Activated CD4-positive, CD25-positive, alpha-beta regulatory T cell (primary cell): ENCODE data around the gene FAM83F.

Experiments
- DNase-seq, 4 experiments: peaks; one replicate each; lab custom pipeline; 2025; lab: John Stamatoyannopoulos, UW

The FAM83F gene

DNA sequence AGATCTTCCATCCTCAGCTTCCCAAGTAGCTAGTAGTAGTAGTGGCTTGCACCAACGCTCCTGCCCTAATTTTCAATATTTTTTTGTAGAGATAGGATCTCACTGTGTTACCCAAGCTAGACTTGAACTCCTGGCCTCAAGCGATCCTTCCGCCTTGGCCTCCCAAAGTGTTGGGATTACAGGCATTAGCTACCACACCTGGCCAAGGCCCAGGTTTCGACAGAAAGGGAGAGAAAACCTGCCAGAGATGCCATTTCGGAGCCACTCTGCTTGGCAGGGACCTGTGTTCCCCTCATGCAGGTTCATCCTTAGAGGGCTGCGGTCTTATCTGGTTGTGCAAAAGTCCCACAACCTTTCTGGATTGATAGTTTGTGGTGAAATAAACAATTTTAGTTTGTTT is 41.4 kb downstream of the FAM83F start:
- no peak for DNase-seq

DNA sequence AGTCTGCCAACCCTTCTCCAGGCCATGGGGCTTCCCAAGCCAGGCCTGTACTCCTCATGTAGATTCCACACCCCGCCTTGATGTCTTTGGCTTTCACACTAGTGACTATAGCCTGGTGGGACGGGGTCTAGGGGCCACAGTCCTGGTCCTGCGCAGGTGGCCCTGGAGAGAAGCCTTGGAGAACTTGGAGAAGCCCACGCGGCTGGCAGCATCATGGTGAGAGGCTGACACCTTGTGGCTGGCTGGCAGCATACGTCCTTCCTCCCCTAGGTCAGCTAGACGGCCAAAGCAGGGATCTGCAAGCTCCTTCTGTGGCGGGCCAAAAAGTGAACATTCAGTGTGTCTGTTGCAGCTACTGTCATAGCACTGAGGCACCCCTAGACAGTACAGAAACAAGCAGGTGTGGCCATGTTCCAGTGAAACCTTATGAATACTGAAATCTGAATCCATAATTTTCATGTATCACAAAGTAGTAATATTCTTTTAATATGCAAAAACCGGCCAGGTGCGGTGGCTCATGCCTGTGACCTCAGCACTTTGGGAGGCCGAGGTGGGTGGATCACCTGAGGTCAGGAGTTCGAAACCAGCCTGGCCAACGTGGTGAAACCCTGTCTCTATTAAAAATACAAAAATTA is 42.0 kb downstream of the FAM83F start:
- peak in 1 of 4 experiments; percentile 25 for DNase-seq

DNA sequence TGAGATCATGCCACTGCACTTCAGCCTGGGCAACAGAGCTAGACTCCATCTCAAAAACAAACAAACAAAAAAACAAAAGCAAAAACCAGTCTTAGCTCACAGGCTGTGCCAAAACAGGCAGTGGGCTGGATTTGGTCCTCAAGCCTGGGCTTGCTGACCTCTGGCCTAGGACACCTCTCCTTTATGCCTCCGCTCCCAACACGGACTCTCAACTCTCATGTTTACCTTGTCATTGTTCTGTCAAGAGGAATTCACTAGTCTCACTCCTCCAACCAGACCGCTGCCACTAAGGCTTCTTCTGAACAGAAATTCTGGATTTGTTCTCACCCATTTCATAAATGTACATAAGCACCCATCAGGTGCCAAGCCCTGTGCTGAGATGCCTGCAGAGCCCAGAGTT is 42.6 kb downstream of the FAM83F start:
- DNase-seq = no peak

DNA sequence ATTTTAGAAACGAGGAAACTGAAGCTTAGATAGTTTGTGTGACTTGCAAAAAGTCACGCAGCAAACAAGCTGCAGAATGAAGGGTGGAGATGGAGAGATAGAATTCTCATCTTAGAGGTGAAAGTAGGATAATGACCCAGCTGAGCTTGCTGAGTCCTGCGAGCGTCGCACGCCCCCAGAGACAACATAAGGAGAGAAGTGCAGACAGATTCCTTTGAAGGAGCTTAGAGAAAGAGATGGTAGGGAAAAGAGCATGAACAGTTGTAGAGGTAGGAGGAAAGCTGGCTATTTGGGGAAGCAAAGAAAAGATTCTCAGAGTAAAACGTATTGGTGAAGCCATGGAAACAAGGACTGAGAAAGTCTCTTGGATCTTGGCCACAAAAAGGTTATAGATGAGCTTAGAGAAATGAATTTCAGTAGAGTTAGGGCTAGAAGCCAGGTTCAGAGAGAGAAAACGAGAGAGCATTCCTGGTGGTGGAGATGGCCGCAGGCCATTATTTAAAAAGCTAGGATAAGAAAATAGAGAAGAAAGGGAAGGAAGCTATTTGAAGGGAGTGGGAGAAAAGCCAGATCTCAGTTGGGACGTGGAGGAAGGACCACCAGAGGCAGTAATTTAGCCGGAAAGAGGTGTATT is 44.8 kb downstream of the FAM83F start:
- DNase-seq = no peak

DNA sequence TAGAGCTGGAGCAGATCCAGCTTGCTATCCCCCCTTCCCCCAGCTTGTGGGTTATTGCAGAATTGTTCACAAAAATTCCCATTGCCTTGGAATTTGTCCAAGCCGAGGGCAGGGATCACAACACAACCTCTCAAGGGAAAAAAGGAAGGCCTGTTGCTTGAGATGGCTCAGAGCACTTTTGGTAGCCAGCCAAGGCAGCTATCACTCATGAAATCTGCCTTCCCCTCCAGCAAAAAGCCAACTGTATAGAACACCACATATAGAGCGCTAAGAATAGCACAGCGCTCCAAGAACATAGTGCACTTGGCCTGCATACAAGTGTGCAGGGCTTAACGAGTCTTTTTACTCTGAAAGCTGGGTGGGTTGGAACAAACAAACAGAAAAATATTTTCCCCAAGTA is 46.2 kb downstream of the FAM83F start:
- no peak for DNase-seq

DNA sequence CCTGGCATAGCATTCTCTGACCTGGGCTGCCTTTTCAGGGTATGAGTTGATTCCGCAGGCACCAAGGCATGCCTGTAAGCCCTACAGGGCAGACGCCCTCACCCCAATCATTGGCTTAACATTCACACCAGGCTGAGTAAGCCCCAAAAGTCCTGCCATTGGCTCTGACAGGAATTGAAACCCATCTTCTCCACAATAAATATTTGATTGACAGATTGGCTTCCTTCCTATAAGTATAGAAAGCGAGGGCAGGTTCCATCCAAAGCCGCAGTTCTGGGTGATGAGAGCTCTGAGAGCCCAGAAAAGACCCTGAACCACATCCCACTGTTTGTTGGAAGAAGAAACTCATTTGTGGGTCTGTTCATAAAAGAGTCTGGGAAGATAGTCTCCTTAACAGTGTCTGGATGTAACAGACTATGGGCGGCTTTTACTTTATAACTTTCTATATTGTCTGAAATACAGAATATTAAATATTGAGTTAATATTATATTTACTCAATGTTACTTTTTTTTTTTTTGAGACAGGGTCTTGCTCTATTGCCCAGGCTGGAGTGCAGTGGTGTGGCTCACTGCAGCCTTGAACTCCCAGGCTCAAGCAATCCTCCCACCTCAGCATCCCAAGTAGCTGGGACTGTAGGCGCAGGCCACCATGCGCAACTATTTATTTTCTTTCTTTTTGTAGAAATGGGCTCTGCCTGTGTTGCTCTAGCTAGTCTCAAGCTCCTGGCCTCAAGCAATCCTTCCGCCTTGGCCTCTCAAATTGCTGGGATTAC is 46.8 kb downstream of the FAM83F start:
- no peak for DNase-seq

DNA sequence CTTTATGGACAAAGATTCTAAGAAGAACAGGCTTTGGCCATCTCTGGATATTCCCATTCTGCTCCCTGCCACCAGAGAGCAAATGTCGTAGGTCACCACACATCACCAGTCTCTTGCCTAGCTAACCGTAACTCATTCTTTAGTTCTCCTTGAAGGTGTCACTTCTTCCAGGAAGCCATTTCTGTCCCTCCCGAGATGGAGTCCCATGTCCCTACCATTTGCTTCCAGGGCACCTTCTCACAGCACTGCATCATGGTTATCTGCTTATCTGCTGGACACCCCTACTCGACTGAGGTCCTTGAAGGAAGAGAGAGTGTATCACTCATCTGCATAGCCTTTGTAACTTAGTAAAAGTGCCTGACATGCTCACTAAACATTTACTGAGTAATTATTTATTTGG is 47.6 kb downstream of the FAM83F start:
- no peak for DNase-seq

DNA sequence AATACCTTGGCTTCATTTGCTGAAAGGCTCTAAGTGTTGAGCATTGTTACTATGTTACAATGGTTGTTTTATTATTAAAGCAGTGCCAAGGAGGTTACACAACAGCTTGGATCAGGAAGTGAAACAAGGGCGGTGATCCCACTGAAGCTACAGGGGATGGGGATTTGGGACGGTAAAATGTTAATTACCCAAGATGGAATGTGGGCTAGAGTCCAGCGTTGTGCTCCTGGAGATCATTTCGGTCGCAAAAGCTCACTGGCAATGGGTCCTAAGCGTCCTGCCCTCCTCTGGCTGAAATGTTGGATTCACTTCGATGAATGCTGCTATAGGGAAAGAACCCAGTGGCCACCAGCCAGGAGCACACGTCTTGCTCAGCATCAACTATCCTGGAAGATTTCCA is 48.3 kb downstream of the FAM83F start:
- DNase-seq = no peak

DNA sequence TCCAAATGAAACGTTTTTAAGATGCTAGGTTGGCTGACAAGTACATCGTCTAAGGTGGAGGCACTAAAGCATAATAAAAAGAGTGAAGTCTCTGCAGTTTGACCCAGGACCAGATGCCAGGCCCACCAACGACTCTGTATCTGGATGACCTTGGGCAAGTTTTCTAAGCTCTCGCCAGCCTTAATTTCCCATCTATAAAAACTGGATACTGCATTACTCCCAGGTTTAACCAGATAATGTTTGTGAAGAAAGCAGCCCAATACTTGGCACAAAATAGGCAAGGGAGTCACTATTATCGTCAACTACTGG is 49.0 kb downstream of the FAM83F start:
- DNase-seq = no peak

DNA sequence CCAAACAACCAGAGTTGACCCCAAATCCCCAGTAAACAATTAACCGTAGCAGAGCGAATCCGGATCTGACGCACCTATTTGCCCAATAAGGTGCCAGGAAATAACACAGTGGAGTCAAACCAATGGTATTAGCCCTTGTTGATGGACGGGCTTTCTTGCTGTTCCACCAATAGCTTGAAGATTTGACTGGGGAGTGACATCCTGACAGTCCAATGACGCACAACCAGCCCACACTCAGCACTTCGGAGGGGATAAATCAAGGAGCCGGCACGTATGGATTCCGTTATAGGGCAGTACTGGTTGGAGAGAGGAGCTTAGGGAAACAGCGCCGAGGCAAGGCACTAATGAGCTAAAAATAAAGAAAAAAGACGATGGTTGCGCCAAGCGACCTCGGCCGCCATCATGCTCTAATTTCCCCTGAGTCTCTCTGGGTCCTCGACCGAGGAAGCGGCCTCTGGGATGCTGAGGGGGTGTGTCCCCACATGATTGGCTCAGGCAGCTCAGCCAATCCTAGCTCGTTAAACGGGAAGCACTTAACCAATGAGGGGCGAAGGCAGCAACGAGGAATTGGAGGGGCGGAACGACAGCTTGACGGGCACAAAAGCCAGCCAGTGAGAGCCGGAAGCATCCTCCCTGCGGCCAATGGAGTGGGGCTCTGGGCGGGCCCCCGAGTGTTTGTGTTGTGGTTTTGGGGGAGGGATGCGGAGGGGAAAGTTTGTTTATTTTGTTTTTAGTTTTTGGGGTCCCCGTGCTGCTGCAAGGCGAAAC is 49.5 kb downstream of the FAM83F start:
- DNase-seq = peak; percentile 92 to 96 (median 93)

DNA sequence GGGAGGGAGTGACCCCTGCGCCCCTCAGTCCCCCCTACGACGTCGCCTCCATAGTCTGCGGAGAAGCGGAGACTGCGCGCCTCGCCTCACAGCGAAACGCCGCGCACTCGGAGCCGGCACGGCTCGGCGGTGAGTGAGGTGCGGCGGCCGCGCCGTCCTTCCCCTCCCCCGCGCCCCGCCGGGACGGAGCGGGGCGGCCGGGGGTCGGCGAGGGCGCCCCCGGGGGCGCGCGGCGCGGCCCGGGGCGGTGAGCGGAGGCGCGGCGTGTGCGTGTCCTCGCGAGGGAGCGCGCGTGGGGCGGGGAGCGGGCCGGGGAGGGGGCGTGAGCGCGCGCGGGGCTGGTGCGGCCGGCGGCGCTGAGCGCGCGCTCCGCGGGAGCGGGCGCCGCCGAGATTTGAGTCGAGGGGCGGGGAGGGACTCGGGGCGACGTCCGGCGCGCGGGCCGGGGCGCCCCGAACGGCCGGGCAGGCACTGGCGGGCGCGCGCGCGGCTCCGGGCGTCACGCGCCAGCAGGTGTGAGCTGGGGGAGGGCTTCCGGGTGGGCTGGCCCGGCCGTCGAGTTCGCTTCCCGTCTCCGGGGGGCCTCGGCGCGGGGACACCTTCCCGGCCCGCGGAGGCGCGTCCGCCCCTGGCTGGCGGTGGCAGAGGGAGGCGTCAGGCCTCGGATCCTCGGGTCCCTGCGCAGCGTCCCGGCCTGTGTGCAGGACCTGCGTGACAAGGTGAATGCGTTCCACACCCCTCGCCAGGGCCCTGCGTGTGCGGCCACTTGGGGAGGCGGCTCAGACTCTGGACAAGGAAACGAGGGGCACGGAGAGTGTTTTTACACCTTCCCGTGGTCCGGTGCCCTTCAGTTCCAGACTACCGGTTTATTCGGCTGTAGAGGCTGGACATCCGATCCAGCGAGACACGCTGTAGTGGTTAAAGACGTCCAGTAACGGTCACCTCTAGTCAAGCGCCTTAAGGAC is 50.4 kb downstream of the FAM83F start:
- DNase-seq = peak; percentile 45 to 71 (median 61)

DNA sequence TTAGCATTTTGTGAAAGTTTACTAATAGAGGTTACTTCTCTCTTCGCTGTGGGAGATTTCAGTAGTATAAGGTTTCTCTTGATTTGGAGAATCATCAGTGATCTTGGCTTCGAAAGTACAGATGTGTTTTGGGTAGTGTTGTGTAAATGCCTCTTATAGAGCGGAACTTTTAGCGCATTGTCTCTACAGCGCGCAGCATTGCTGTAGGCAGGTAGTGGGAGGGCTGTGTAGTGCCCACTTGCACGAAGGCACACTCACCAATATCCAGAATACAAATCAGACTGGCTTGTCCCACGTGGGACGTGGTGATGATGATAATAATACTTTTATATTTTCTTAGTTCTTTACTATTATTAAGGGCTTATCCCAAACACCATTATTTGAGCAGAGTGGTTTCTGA is 51.4 kb downstream of the FAM83F start:
- DNase-seq = no peak

DNA sequence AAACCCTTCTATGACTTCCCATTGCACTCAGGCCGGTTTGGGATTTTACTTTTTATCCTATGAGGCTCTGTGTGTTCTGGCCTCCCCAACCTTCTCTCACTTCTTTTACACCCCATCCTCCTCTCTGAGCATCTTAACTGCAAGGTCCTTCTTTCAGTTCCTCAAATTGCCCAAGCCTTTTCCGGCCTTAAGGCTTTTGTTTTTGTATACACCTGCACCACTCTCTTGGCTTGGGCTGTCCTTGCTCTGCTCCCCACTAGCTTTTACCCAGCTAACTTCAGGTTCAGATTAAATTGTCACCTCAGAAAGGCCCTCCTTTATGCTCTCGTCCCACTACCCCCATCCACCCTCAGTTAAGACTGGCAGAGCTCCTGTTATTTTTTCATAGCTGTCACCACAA is 55.5 kb downstream of the FAM83F start:
- DNase-seq = no peak

DNA sequence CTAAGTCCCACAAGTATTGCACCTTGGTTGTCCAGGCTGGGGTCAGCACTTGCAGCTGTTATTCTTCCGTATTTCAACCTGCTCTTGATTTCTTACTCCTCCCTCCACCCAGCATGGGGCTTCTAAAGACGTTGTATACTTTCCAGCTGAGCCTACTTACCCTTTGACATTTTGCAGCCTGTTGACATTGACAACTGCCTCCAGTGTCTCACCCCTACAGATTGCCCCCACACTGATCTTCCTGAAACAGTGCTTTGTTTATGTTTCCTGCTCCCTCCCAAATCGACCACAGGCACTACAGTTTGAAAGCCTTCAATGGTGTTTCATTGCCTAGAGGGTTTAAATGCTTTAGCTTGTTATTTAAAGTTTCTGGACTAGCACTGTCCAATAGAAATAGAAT is 56.6 kb downstream of the FAM83F start:
- no peak for DNase-seq

DNA sequence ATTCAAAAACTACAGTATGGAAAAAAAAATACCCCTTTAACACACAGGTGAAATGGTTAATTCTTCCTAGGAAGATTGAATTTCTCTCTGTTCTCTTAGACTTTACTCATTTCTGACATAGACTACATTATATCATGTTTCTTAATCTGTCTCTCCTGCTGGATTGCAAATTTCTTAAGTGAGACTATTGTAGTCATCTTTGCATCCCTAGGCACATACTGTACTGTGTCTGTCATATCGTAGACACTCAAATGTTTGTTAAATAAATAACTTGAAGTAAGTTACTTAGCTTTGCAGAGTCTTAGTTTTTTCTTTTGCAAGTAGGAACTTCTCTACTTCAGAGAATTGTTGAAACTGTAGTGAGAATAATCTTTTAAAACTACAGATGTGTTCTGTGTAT is 58.7 kb downstream of the FAM83F start:
- DNase-seq = no peak

DNA sequence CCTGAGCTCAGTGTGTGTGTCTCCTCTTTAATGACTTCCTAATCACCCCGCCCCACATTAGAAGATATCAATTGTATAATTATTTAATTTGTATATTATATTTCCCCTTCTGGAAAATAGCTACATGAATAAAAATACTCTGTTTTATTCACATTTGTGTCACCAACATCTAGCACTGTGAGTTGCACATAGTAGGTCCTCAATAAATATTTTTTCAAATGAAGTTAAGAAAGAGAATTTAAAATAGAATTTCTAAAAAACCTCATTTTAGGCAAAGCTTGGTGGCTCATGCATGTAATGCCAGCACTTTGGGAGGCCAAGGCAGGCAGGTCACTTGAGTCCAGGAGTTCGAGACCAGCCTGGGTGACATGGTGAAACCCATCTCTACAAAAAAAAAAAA is 59.7 kb downstream of the FAM83F start:
- no peak for DNase-seq

DNA sequence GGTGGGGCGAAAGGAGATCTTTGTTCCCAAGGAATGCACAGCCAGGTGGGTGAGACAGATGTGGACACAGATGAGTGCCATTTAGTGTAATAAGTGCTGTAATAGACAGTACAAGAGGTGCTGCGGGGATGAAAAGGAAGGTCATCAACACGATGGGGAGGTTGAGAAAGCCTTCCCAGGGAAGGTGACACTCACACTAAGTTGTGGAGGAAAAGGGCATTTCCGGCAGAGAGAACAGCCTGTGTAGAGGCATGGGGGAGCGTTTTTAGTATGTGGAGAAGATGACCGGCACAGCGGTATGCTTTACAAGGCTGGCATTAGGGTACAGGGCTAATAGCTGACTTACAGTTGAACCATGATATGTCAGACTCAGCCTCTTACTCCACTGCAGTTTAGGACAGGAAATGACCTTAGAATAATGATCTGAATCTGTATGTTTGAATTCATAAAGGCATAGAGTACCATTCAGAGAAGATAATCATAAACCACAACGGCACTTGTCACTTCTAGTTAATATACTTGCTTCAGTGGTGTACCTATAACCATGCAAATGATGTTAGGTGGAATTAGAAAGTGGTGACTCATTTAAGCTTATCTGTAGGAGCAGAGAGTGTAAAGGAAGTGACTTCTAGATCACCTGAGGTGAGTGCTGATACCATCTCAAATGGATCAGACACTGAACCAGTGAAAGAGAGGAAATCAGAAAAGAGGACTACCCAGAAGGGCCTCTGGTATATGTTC is 60.6 kb downstream of the FAM83F start:
- DNase-seq = no peak

DNA sequence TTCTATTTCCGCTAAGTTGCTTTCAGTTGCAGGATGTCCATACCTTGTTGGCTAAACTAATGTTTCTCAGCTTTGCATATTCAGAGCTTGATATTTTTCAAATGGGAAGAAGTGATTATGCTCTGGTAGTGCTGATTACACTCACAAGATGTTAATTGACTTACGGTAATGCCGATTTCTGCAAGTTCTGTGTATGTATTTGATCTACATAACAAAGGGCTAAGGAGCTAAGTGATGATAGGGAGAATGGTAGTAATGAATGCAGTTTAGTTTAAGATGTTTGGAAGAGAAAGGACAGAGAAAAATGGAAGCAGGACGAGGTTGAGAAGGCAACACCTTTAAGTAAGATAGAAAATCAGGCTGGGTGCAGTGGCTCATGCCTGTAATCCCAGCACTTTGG is 61.4 kb downstream of the FAM83F start:
- no peak for DNase-seq

DNA sequence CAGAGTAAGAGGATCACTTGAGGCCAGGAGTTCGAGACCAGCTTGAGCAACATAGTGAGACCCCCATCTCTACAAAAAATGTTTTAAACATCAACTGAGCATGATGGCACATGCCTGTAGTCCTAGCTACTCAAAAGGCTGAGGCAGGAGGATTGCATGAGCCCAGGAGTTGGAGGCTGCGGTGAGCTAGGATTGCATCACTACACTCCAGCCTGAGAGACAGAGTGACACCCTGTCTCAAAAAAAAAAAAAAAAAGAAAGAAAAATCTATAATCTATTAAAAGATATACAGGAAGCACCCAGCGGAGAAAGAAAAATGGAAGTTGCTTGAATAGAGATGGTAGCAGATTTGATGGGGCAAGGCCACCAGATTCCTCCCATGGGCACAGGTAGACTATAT is 61.8 kb downstream of the FAM83F start:
- no peak for DNase-seq

DNA sequence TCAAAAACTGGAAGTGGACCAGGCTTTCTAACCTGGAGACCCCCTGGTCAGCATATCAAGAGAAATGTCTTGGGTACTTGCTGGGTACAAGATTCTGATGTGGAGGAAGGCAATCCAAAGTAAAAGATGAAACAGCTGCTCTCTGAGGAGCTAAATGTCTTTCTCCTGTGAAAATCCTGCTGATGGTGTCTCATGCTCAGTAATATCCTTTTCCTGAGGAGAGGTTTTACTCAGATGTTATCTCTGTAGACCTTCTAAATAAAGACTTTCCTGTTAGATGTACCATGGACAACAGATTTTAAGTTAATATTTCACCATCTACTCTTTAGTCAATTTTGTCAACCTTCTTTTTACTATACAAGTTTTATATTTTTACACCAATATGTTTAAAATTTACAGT is 62.9 kb downstream of the FAM83F start:
- DNase-seq = no peak

DNA sequence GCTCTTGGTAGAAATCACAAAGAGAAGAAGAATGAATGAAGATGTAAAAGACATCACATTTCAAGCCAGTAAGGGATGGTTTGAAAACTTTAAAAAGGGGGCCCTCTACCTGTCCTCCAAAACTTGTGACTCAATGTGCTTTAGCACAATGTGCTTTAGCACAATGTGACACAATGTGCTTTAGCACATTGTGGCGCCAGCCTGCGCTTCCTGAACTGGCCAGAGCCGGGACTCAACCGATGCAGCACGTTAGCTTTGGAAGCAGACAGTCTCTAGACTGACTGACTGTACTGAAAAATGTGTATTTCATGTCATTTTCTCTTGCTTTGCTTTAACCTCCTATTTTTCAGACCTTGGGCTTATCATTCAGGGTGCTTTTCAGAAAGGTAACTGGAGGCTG is 63.5 kb downstream of the FAM83F start:
- DNase-seq = no peak
